Measurements from ENCODE around the gene HSPB6.

HSPB6 gene

DNA sequence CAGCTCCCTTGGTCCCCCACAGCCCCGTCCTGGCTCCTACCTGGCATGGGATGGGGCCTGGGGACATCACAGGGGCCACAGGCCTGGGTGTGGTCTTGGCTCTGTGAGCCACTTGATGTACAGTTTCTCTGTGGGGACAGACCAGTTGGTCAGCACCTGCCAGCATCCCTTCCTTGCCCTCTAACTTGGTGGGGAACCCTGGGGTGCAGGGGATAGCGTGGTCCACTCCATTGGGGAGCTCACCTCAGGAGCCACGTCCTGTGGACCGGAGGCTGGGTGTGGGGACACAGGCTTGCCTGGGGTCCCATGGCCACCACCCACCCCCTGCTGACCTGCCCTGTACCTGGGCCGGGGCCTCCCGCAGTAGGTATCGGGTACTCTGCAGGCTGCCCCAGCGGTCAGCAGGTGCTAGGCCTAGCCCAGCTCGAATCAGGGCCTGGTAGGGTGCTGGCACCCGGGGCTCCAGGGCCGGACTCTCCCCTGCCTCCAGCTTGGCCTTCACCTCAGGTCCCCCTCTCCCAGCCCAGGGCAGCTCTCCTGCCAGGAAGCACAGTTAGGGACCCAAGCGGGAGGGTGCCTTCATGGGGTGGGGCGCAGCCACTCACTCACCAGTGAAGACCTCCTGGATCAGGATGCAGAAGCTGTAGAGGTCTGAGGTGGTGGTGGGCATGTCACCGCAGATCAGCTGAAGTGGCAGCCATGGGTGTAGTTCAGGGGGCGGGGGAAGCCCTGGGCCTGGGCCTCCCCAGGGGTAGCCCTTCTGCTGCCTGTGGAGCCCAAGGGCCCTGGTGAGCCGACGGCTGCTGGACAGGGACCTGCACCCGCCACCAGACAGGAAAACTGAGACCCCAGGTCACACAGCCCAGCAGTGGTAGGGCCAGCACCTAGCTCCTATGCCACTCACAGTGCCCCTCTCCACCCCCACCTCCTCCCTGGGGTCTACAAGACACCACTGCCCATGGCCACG, 33.4 kb upstream of the HSPB6 start:
- H2AK5ac ChIP-seq (ENCODE audit: low read length, severe bottlenecking), result no peak overlapping the region
- no peak overlapping the region for H4K91ac ChIP-seq (ENCODE audit: low read length)
- H3K4me2 ChIP-seq (ENCODE audit: low read length, poor library complexity, severe bottlenecking), result no peak overlapping the region
- no peak overlapping the region for H2BK5ac ChIP-seq (ENCODE audit: low read depth, low read length, poor library complexity, severe bottlenecking)
- peaks cover 0 to 1% of the 10 kb centered on the region in 2 experiments for H3K27me3 ChIP-seq (ENCODE audit: control insufficient read depth in 1 of 2, insufficient read depth in 1 of 2, low read length in 2 of 2)
- H2BK15ac ChIP-seq (ENCODE audit: low read depth, poor library complexity, severe bottlenecking), result no peak overlapping the region
- peaks cover 0 to 20% of the 10 kb centered on the region in 2 experiments for H3K36me3 ChIP-seq (ENCODE audit: control insufficient read depth in 1 of 2, insufficient read depth in 2 of 2, low read depth in 1 of 2, low read length in 2 of 2)
- no peak overlapping the region for H2BK12ac ChIP-seq (ENCODE audit: low read length in 2 of 2)
- WGBS, result 87% methylated on average over 17 of the region's 19 CpGs
- no peak overlapping the region for H2AFZ ChIP-seq (ENCODE audit: low read depth, low read length)
- no peak overlapping the region for H2BK120ac ChIP-seq (ENCODE audit: low read depth, low read length)
- H3K4me3 ChIP-seq (ENCODE audit: insufficient read depth in 1 of 2, low read depth in 1 of 2, low read length in 2 of 2), result no peak overlapping the region
- H3K9me3 ChIP-seq (ENCODE audit: control insufficient read depth, low read length), result no peaks in the 10 kb centered on the region
- no peak for DNase-seq
- no peak overlapping the region for H3K4ac ChIP-seq (ENCODE audit: low read depth in 1 of 2, low read length in 2 of 2)
- H3K9ac ChIP-seq (ENCODE audit: low read length), result no peak overlapping the region
- peaks cover 12% of the 10 kb centered on the region for H3K4me1 ChIP-seq (ENCODE audit: control insufficient read depth, insufficient read depth, low read depth, low read length)
- no peaks in the 10 kb centered on the region for H3K79me1 ChIP-seq (replicated peaks; ENCODE audit: low read length, poor library complexity, severe bottlenecking)
- H3K18ac ChIP-seq (ENCODE audit: low read depth in 1 of 2, low read length in 2 of 2), result no peak overlapping the region
- H4K8ac ChIP-seq (ENCODE audit: low read length), result peak overlapping the region; percentile 13
- H3K27ac ChIP-seq (ENCODE audit: low read length, poor library complexity, severe bottlenecking), result no peak overlapping the region
- H3K23ac ChIP-seq (ENCODE audit: low read length in 2 of 2), result no peak overlapping the region
- H3K14ac ChIP-seq (ENCODE audit: low read length in 2 of 2), result peak overlapping the region in 1 of 2 experiments; percentile 46

DNA sequence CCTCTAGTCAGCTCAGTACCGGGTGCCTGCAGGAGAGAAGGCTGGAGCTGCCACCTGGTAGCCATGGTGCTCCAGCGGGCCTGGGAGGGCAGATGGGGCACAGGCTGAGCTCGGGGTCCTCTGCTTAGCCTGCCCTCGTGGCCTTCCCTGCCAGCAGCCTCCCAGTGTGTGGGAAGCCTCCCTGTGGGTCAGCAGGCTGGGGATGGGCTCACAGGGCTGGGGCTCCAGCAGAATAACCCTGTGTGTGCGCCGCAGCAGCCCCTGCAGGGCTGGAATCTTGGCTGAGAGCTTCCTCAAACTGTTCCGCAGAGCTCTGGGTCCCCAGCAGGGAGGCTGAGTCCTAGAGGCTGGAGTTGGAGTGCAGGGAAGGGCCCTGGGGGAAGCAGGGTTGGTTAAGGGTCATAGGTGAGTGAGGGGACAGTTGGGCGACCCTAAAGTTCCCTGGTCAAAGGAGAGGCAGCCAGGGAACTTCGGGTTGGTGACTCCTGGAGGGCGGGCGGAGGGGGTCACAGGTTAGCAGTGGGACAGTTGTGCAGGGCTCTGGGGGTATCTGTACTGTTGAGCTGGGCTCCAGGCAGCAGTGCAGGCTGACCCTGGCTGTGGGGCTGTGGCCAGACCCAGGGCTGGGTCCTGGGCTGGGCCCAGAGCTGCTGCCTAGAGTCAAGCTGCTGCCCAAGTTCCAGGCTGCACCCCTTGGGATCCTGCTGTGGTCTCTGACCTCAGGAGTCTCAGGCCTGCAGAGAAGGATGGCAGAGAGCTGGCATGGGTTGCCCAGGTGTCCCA, 32.6 kb upstream of the HSPB6 start:
- Histone ChIP-seq H3K23ac (ENCODE audit: low read length in 2 of 2) (no peak overlapping the region), H4K8ac (ENCODE audit: low read length) (no peak overlapping the region), H3K9ac (ENCODE audit: low read length) (no peak overlapping the region), H3K18ac (ENCODE audit: low read depth in 1 of 2, low read length in 2 of 2) (no peak overlapping the region), H3K4me3 (ENCODE audit: insufficient read depth in 1 of 2, low read depth in 1 of 2, low read length in 2 of 2) (no peak overlapping the region), H4K91ac (ENCODE audit: low read length) (no peak overlapping the region), H2BK15ac (ENCODE audit: low read depth, poor library complexity, severe bottlenecking) (no peak overlapping the region), H3K9me3 (ENCODE audit: control insufficient read depth, low read length) (no peaks in the 10 kb centered on the region), H3K14ac (ENCODE audit: low read length in 2 of 2) (no peak overlapping the region), H2BK5ac (ENCODE audit: low read depth, low read length, poor library complexity, severe bottlenecking) (no peak overlapping the region), H3K79me1 (replicated peaks; ENCODE audit: low read length, poor library complexity, severe bottlenecking) (no peaks in the 10 kb centered on the region), H3K27ac (ENCODE audit: low read length, poor library complexity, severe bottlenecking) (no peak overlapping the region), H3K36me3 (ENCODE audit: control insufficient read depth in 1 of 2, insufficient read depth in 2 of 2, low read depth in 1 of 2, low read length in 2 of 2) (peaks cover 0 to 29% of the 10 kb centered on the region in 2 experiments), H2BK12ac (ENCODE audit: low read length in 2 of 2) (no peak overlapping the region), H2AK5ac (ENCODE audit: low read length, severe bottlenecking) (no peak overlapping the region), H3K4ac (ENCODE audit: low read depth in 1 of 2, low read length in 2 of 2) (no peak overlapping the region), H2AFZ (ENCODE audit: low read depth, low read length) (no peak overlapping the region), H3K4me2 (ENCODE audit: low read length, poor library complexity, severe bottlenecking) (no peak overlapping the region), H3K27me3 (ENCODE audit: control insufficient read depth in 1 of 2, insufficient read depth in 1 of 2, low read length in 2 of 2) (no peaks in the 10 kb centered on the region), H3K4me1 (ENCODE audit: control insufficient read depth, insufficient read depth, low read depth, low read length) (peaks cover 12% of the 10 kb centered on the region), H2BK120ac (ENCODE audit: low read depth, low read length) (no peak overlapping the region)
- 84% methylated on average over 11 of the region's 11 CpGs for WGBS
- DNase-seq, result no peak

DNA sequence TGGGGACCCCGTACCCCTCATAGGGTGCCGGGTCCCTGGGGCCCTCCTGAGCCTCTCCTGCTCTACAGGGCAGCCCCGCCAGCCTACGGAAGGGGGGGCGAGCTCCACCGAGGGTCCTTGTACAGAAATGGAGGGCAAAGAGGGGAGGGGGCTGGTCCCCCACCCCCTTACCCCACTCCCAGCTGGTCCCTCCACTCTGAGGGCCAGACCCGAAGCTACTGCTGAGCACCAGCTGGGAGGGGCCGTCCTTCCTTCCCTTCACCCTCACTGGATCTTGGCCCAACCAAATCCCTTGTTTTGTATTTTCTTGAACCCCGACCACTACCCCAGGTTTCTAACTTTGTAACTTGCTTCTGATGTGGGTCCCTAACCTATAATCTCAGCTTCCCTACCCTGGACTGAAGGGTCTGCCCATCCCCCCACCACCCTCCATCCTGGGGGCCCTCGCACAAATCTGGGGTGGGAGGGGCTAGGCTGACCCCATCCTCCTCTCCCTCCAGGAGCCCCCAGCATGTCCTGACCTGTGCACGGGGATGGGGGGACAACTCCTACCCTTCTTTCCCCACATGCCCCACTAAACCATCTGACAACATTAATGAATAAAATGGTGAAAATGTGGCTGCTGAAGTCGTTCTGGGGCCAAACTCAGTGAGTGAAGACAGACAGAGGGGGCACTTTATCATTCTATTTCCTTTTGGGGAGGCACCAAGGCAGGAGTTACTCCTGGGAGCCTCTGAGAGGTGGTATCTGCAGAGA, 31.6 kb upstream of the HSPB6 start:
- Histone ChIP-seq H2BK5ac (ENCODE audit: low read depth, low read length, poor library complexity, severe bottlenecking) (no peak overlapping the region), H3K9me3 (ENCODE audit: control insufficient read depth, low read length) (no peaks in the 10 kb centered on the region), H3K9ac (ENCODE audit: low read length) (no peak overlapping the region), H4K8ac (ENCODE audit: low read length) (no peak overlapping the region), H3K18ac (ENCODE audit: low read depth in 1 of 2, low read length in 2 of 2) (no peak overlapping the region), H3K27me3 (ENCODE audit: control insufficient read depth in 1 of 2, insufficient read depth in 1 of 2, low read length in 2 of 2) (no peaks in the 10 kb centered on the region), H2BK120ac (ENCODE audit: low read depth, low read length) (no peak overlapping the region), H3K4me2 (ENCODE audit: low read length, poor library complexity, severe bottlenecking) (no peak overlapping the region), H3K27ac (ENCODE audit: low read length, poor library complexity, severe bottlenecking) (no peak overlapping the region), H3K4me1 (ENCODE audit: control insufficient read depth, insufficient read depth, low read depth, low read length) (peaks cover 16% of the 10 kb centered on the region), H2BK15ac (ENCODE audit: low read depth, poor library complexity, severe bottlenecking) (no peak overlapping the region), H3K4me3 (ENCODE audit: insufficient read depth in 1 of 2, low read depth in 1 of 2, low read length in 2 of 2) (no peak overlapping the region), H2BK12ac (ENCODE audit: low read length in 2 of 2) (no peak overlapping the region), H3K23ac (ENCODE audit: low read length in 2 of 2) (no peak overlapping the region), H3K36me3 (ENCODE audit: control insufficient read depth in 1 of 2, insufficient read depth in 2 of 2, low read depth in 1 of 2, low read length in 2 of 2) (peaks cover 0 to 38% of the 10 kb centered on the region in 2 experiments), H3K4ac (ENCODE audit: low read depth in 1 of 2, low read length in 2 of 2) (no peak overlapping the region), H2AFZ (ENCODE audit: low read depth, low read length) (no peak overlapping the region), H3K14ac (ENCODE audit: low read length in 2 of 2) (no peak overlapping the region), H3K79me1 (replicated peaks; ENCODE audit: low read length, poor library complexity, severe bottlenecking) (peaks cover 2% of the 10 kb centered on the region), H2AK5ac (ENCODE audit: low read length, severe bottlenecking) (no peak overlapping the region), H4K91ac (ENCODE audit: low read length) (no peak overlapping the region)
- no peak for DNase-seq
- WGBS, result 90% methylated on average over 11 of the region's 12 CpGs

All from mesenchymal stem cell (in vitro differentiated cells and primary cell).